HG03520 (cell line): ENCODE data around the gene SUCO.
"Not testable (repeated sequence)": the region's sequence is repeated elsewhere in the genome, so short reads cannot be mapped to it uniquely, and the experiment has no call there.

Source experiments
- ATAC-seq: cut with Tn5 transposase; IDR thresholded peaks from one replicate; pipeline ENCODE4 v1.9.1; 2021; ENCODE audit warnings: mild to moderate bottlenecking, moderate library complexity; ENCODE audit not compliant: unreplicated experiment

The SUCO gene

GRCh38 chr1:172532700-172533512, at the start of gene SUCO:
SUCO (plus strand) TSS chr1:172533150; CDS start chr1:172533436, 286 bp downstream.
- ATAC-seq: peak; percentile 80

- ATAC-seq: no peak
Measured at GRCh38 chr1:172483448-172483847, 49.5 kb upstream of the SUCO start.

GRCh38 chr1:172484252-172484651, 48.7 kb upstream of the SUCO start:
- no peak for ATAC-seq

- ATAC-seq: no peak
Measured at GRCh38 chr1:172485626-172486025, 47.3 kb upstream of the SUCO start.

GRCh38 chr1:172486805-172487454, 46.0 kb upstream of the SUCO start:
- no peak for ATAC-seq

- no peak for ATAC-seq
Measured at GRCh38 chr1:172487550-172487949, 45.4 kb upstream of the SUCO start.

- no peak for ATAC-seq
Measured at GRCh38 chr1:172488393-172488792, 44.6 kb upstream of the SUCO start.

GRCh38 chr1:172489847-172490246, 43.1 kb upstream of the SUCO start:
- no peak for ATAC-seq

GRCh38 chr1:172492421-172492820, 40.5 kb upstream of the SUCO start:
- ATAC-seq: no peak

GRCh38 chr1:172494166-172494565, 38.8 kb upstream of the SUCO start:
- no peak for ATAC-seq

- ATAC-seq: not testable (repeated sequence)
Measured at GRCh38 chr1:172496127-172496526, 36.8 kb upstream of the SUCO start.

- no peak for ATAC-seq
Measured at GRCh38 chr1:172496678-172497077, 36.3 kb upstream of the SUCO start.

- ATAC-seq: no peak
Measured at GRCh38 chr1:172497230-172497629, 35.7 kb upstream of the SUCO start.

- no peak for ATAC-seq
Measured at GRCh38 chr1:172498857-172499256, 34.1 kb upstream of the SUCO start.

- no peak for ATAC-seq
Measured at GRCh38 chr1:172499636-172500141, 33.3 kb upstream of the SUCO start.

- ATAC-seq: no peak
Measured at GRCh38 chr1:172500207-172500606, 32.7 kb upstream of the SUCO start.

GRCh38 chr1:172507741-172508140, 25.2 kb upstream of the SUCO start:
- ATAC-seq: no peak

GRCh38 chr1:172510479-172510878, 22.5 kb upstream of the SUCO start:
- no peak for ATAC-seq

GRCh38 chr1:172512591-172512990, 20.4 kb upstream of the SUCO start:
- no peak for ATAC-seq

GRCh38 chr1:172513479-172513878, 19.5 kb upstream of the SUCO start:
- no peak for ATAC-seq

GRCh38 chr1:172514108-172514507, 18.8 kb upstream of the SUCO start:
- ATAC-seq: no peak

GRCh38 chr1:172515436-172515835, 17.5 kb upstream of the SUCO start:
- no peak for ATAC-seq
